Activated CD8-positive, alpha-beta memory T cell treated with anti-CD3 and anti-CD28 coated beads for 48 hours (primary cell): ENCODE measurements around the gene LHX4.

Experiments used
- DNase-seq, 3 experiments: peaks; one replicate each; pipeline ENCODE4 v3.0.0-alpha.2; 2020; ENCODE audit warnings: low read depth in 2 of 3, low spot score in 2 of 3

LHX4 gene

GRCh38 chr1:180229483-180230415, at the start of gene LHX4:
Gene LHX4 (plus strand): TSS chr1:180230264. CDS start chr1:180230530, 266 bp downstream.
- DNase-seq = no peak

GRCh38 chr1:180181048-180181447, 49.0 kb upstream of the LHX4 start:
- no peak for DNase-seq

GRCh38 chr1:180181996-180182642, 47.9 kb upstream of the LHX4 start:
- DNase-seq = no peak

- DNase-seq = no peak
These were observed 47.3 kb upstream of the LHX4 start for GRCh38 chr1:180182643-180183311.

GRCh38 chr1:180183426-180183825, 46.6 kb upstream of the LHX4 start:
- DNase-seq = no peak

- DNase-seq = no peak
These were observed 46.0 kb upstream of the LHX4 start for GRCh38 chr1:180184041-180184440.

- DNase-seq = no peak
These were observed 44.8 kb upstream of the LHX4 start for GRCh38 chr1:180185281-180185680.

- DNase-seq = no peak
These were observed 44.0 kb upstream of the LHX4 start for GRCh38 chr1:180185971-180186645.

GRCh38 chr1:180186831-180187230, 43.2 kb upstream of the LHX4 start:
- DNase-seq = no peak

GRCh38 chr1:180187626-180188025, 42.4 kb upstream of the LHX4 start:
- no peak for DNase-seq

- no peak for DNase-seq
These were observed 42.0 kb upstream of the LHX4 start for GRCh38 chr1:180188091-180188506.

- DNase-seq = no peak
These were observed 41.3 kb upstream of the LHX4 start for GRCh38 chr1:180188684-180189175.

- DNase-seq = no peak
These were observed 40.0 kb upstream of the LHX4 start for GRCh38 chr1:180190091-180190490.

GRCh38 chr1:180192172-180192571, 37.9 kb upstream of the LHX4 start:
- DNase-seq = no peak

GRCh38 chr1:180193141-180194047, 36.7 kb upstream of the LHX4 start:
- no peak for DNase-seq

GRCh38 chr1:180194048-180194425, 36.0 kb upstream of the LHX4 start:
- no peak for DNase-seq

- DNase-seq = no peak
These were observed 35.4 kb upstream of the LHX4 start for GRCh38 chr1:180194546-180195207.

- no peak for DNase-seq
These were observed 34.7 kb upstream of the LHX4 start for GRCh38 chr1:180195401-180195800.

- DNase-seq = no peak
These were observed 34.1 kb upstream of the LHX4 start for GRCh38 chr1:180195916-180196315.
